ENCODE measurements around the gene ARPP19.

The ARPP19 gene

DNA sequence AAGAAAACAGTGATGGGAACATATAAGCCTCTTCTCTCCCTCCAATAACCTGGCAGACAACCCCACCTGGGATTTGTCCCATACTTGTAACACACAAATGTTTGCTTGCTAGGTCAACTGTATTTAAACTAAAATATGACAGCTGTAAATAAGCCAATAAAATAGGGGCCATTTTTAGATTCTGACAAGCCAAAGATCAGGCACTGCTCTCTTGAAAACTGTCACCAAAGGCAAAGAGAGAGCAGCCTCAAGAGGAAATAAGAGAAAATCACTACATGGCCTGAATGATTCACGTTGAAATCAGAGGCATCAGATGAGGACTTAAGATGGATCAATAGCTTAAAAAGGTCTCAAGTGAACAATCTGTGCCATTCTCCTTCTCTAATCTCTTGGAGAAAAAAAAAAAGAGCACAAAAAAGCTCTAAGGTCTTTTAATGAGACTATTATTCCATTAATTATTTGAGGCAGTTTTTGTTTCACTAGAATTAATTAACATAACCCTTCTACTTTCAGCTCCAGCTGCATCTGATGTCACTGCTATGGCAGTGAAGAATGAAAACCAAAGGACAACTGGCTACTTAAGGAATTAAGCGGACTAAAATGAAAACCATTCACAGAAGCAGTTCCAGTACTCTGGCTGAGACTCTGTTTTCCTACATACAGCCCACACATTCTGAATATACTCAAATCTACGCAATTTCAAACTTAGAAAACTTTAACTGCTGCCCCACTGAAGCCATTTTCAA, 59.2 kb downstream of the ARPP19 start:
- DNase-seq, result no peak

DNA sequence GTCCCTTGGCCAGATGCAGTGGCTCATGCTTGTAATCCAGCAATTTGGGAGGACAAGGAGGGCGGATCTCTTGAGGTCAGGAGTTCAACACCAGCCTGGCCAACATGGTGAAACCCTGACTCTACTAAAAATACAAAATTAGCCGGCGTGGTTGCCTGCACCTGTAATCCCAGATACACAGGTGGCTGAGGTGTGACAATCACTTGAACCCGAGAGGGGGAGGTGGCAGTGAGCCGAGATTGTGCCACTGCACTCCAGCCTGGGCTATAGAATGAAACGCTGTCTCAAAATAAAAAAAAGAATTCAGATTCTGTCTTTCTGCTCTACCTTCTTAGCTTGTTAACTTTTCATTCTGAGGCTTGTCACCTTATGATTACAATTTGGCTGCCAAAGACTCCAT, 62.3 kb downstream of the ARPP19 start:
- no peak for DNase-seq

DNA sequence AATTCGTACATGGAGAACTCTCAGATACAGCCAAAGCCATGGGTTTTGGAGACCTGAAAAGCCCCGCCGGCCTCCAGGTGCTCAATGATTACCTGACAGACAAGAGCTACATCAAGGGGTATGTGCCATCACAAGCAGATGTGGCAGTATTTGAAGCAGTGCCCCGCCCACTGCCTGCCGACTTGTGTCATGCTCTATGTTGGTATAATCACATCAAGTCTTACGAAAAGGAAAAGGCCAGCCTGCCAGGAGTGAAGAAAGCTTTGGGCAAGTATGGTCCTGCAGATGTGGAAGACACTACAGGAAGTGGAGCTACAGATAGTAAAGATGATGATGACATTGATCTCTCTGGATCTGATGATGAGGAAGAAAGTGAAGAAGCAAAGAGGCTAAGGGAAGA, 63.7 kb downstream of the ARPP19 start:
- no peak for DNase-seq

DNA sequence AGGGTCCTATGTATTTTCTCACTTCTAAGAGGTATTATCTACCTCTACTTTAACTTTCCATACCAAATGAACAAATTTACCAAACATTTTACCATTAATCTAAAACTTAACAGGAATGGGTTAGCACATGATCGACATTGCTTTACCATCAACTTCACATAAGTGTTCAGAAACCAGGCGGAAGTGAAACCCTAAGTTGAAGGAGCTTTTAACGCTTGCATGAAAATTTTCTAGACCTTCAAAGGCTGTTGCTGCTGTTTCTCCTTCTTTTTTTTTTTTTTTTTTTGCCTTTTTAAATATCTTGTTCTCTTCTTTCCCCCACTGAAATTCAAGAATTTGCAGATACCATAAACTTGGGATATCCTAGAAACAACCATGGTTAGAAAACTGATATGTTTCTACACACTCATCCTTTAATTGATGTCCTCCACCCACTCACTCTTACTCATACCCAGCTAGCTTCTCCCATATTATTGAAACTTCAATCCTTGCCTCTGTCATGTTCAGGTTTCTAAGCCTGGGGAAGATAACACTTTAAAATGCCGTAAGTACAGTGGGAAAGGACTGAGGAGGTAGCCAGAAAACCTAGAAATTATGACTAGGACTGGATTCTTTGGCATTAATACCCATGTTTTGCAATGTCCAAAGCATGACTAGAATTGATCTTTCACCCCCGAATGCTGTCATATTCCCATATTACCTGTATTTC, 64.9 kb downstream of the ARPP19 start:
- DNase-seq, result no peak

DNA sequence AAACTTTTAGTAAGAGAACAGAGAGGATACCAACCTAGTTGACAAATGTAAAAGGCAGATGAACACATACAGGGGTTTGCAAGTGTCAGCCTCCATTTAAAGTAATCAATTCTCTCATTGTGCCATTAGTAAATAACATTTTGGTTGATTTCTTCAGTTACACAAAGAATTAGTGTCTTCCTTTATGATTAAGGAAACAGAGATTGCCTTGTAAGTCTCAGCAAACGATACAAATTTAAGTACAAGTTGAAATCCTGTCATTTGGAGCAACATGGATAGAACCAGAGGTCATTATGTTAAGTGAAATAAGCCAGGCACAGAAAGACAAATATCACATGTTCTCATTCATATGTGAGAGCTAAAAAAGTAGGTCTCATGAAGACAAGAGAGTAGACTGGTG, 66.2 kb downstream of the ARPP19 start:
- DNase-seq, result no peak

DNA sequence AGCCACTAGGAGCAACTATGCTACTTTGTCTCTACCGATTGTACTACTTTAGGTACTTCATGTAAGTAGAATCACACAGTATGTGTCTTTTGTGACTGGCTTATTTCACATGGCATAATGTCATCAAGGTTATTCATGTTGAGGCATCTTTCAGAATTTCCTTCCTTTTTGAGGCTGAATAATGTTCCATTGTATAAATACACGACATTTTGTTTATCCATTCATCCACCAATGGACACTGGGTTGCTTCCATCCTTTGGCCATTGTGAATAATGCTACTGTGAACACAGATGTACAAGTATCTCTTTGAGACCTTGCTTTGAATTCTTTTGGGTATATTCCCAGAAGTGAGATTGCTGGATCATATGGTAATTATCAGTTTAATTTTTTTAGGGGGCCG, 69.3 kb downstream of the ARPP19 start:
- DNase-seq, result no peak

DNA sequence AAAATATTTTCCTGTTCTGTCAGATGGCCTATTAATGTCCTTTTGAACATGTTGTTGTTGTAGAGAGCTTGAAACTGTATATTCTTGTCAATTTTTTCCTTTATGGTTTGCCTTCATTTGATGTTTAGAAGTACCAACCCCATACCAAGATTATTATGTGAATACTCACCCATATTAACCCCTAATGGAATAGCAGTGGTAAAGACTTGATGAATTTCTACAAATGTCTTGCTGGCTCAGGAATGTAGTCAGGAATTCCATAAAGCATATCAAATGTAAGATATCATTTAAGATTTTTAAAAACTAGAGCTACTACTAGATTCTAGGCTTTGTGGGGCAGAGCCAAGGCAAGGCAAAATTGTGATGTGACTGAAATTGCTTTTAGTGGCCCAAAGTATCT, 70.1 kb downstream of the ARPP19 start:
- no peak for DNase-seq

Data from DMS79 (cell line).